Immature natural killer cell (primary cell): ENCODE results near the gene EMX1. TPM values are rescaled to one million over a fixed set of nuclear protein-coding genes. Genes with fewer than 3 reads are reported as not detected.

Experiments
- DNase-seq, 3 donors: peaks; one replicate each; pipeline ENCODE4 v3.0.0; 2022; ENCODE audit warnings: mixed read lengths in 1 of 3
- H3K27ac Mint-ChIP-seq, 6 donors: one replicate each; pipeline ENCODE4 v1.8.0; 2020; ENCODE audit warnings: mixed read lengths in 6 of 6, mild to moderate bottlenecking in 5 of 6, inconsistent platforms in 4 of 6, moderate library complexity in 3 of 6
- H3K27me3 Mint-ChIP-seq, 3 donors: one replicate each; pipeline ENCODE4 v1.8.0; 2020 to 2021; ENCODE audit warnings: low read depth in 3 of 3, mild to moderate bottlenecking in 3 of 3, mixed read lengths in 3 of 3, moderate library complexity in 3 of 3, inconsistent platforms in 1 of 3
- H3K36me3 Mint-ChIP-seq, 3 donors: one replicate each; pipeline ENCODE4 v1.8.0; 2020; ENCODE audit warnings: mixed read lengths in 3 of 3, inconsistent platforms in 2 of 3, mild to moderate bottlenecking in 2 of 3
- H3K4me1 Mint-ChIP-seq, 2 donors: one replicate each; pipeline ENCODE4 v1.8.0; 2020; ENCODE audit warnings: inconsistent platforms in 2 of 2, mild to moderate bottlenecking in 2 of 2, mixed read lengths in 2 of 2, moderate library complexity in 1 of 2
- H3K4me3 Mint-ChIP-seq, 5 donors: one replicate each; pipeline ENCODE4 v1.8.0; 2020; ENCODE audit warnings: mild to moderate bottlenecking in 5 of 5, mixed read lengths in 5 of 5, inconsistent platforms in 3 of 5, moderate library complexity in 3 of 5
- H3K9me3 Mint-ChIP-seq, 6 donors: one replicate each; pipeline ENCODE4 v1.8.0; 2020; ENCODE audit warnings: mild to moderate bottlenecking in 6 of 6, mixed read lengths in 6 of 6, inconsistent platforms in 4 of 6, moderate library complexity in 3 of 6
- polyA plus RNA-seq, 3 donors: library from polyadenylated mRNA; unstranded; fragments of 300-500 nt; fragmentation: Illumina TruSeq; gene quantifications; one replicate each; pipeline ENCODE4 v1.2.3, GENCODE V29; 2021

Gene EMX1
- polyA plus RNA-seq, 3 donors from 2014 or later: not detected

- Mint-ChIP-seq H3K27me3 (peaks cover 17 to 31% (median 26%) of the 10 kb centered on the region in 3 donors), H3K27ac (no peak overlapping the region), H3K4me3 (no peak overlapping the region), H3K36me3 (no peaks in the 10 kb centered on the region), H3K9me3 (no peaks in the 10 kb centered on the region), H3K4me1 (peaks cover under 1 to 4% of the 10 kb centered on the region in 2 donors)
- no peak for DNase-seq
Measured at GRCh38 chr2:72924353-72925240, 7.3 kb downstream of the EMX1 start.

GRCh38 chr2:72925328-72925943, 8.1 kb downstream of the EMX1 start:
- Mint-ChIP-seq H3K27me3 (peaks cover 17 to 31% (median 23%) of the 10 kb centered on the region in 3 donors), H3K27ac (no peak overlapping the region), H3K4me1 (peaks cover 0 to 2% of the 10 kb centered on the region in 2 donors), H3K36me3 (no peaks in the 10 kb centered on the region), H3K4me3 (no peak overlapping the region), H3K9me3 (no peaks in the 10 kb centered on the region)
- DNase-seq: no peak

GRCh38 chr2:72926368-72926767, 9.0 kb downstream of the EMX1 start:
- Mint-ChIP-seq H3K27me3 (peaks cover 17 to 27% (median 22%) of the 10 kb centered on the region in 3 donors), H3K9me3 (no peaks in the 10 kb centered on the region), H3K4me3 (no peak overlapping the region), H3K27ac (no peak overlapping the region), H3K36me3 (no peaks in the 10 kb centered on the region), H3K4me1 (no peaks in the 10 kb centered on the region)
- no peak for DNase-seq

DNA sequence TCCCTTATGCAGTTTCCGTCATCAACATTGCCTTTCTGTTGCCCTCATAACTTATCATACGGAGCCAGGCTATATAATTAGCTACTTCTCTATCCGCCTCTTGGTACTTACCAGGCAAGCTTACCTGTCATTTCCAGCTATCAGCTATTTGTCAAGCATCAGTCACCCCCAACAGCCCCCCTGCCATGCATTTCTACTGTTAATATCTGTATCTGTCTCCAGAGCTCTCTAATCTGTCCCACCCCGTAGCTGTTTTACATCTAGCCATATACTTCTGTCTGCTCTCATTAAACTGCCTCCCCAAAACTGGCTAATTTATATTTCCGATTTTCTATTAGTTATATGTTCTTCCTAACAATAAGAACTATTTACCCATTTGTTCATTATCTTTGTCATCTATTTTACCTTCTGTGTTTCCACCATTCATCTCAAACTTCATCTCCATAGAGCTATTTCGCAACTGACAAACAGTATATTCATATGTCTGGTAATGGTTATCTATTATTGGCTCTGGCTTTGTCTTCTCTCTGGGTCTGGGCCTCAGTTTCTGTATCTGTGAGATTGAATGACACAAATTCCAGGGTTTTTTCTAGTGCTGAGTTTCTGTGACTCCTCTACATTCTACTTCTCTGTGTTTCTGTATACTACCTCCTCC, 9.6 kb downstream of the EMX1 start:
- Mint-ChIP-seq H3K27ac (no peak overlapping the region), H3K36me3 (no peaks in the 10 kb centered on the region), H3K9me3 (no peaks in the 10 kb centered on the region), H3K27me3 (peaks cover 17 to 21% (median 19%) of the 10 kb centered on the region in 3 donors), H3K4me3 (no peak overlapping the region), H3K4me1 (no peaks in the 10 kb centered on the region)
- DNase-seq: no peak

- H3K4me3 Mint-ChIP-seq: no peak overlapping the region
- H3K27me3 Mint-ChIP-seq: peaks cover 8 to 14% (median 13%) of the 10 kb centered on the region in 3 donors
- no peak overlapping the region for H3K27ac Mint-ChIP-seq
- no peaks in the 10 kb centered on the region for H3K36me3 Mint-ChIP-seq
- DNase-seq: no peak
- no peaks in the 10 kb centered on the region for H3K4me1 Mint-ChIP-seq
- H3K9me3 Mint-ChIP-seq: no peaks in the 10 kb centered on the region
Measured at GRCh38 chr2:72927619-72928550, 10.6 kb downstream of the EMX1 start.

- no peak overlapping the region for H3K4me3 Mint-ChIP-seq
- H3K4me1 Mint-ChIP-seq: no peaks in the 10 kb centered on the region
- H3K27ac Mint-ChIP-seq: no peak overlapping the region
- no peaks in the 10 kb centered on the region for H3K36me3 Mint-ChIP-seq
- H3K9me3 Mint-ChIP-seq: no peaks in the 10 kb centered on the region
- DNase-seq: no peak
- peaks cover 4 to 8% (median 7%) of the 10 kb centered on the region in 3 donors for H3K27me3 Mint-ChIP-seq
Measured at GRCh38 chr2:72929010-72929409, 11.7 kb downstream of the EMX1 start.

- no peak for DNase-seq
- peaks cover 8 to 9% of the 10 kb centered on the region in 2 donors for H3K4me1 Mint-ChIP-seq
- H3K36me3 Mint-ChIP-seq: no peaks in the 10 kb centered on the region
- H3K27ac Mint-ChIP-seq: no peak overlapping the region
- H3K9me3 Mint-ChIP-seq: no peaks in the 10 kb centered on the region
- H3K4me3 Mint-ChIP-seq: no peak overlapping the region
- H3K27me3 Mint-ChIP-seq: peaks cover 0 to under 1% (median 0%) of the 10 kb centered on the region in 3 donors
Measured at GRCh38 chr2:72931280-72931910, 14.1 kb downstream of the EMX1 start.

DNA sequence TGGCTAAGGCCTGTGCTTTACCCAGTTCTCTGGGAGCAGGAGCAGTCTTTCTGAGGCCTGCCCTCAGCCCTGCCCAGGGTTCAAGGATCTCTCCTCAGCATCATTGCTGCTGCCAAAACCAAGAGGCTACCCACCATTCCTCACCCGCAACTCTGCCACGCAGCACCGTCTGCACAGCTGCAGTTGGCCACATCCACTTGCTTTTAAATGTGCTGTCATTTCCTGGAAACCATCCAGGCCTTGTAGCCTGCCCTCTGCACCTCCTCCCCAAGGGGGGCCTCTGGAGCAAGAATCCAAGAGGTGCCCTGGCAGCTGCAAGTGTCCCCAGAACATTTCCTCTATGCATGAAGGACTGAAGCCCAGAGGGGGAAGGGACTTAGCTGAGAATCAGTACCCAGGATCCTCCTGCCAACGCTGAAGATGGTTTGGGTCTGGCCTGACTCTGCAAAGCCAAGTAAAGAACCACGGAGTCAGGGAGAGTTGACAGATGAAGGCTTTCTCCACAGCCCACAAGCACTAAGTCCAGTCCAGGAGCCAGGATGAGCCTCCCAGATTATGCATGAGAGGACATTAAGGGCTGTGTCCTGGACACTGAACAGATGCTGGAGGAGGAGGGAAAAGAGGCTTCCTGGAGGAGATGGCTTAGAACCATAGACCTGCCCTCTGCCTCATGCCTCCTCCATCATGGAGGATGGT, 14.9 kb downstream of the EMX1 start:
- no peak overlapping the region for H3K4me3 Mint-ChIP-seq
- H3K27me3 Mint-ChIP-seq: no peaks in the 10 kb centered on the region
- DNase-seq: no peak
- no peaks in the 10 kb centered on the region for H3K36me3 Mint-ChIP-seq
- no peaks in the 10 kb centered on the region for H3K9me3 Mint-ChIP-seq
- H3K4me1 Mint-ChIP-seq: peaks cover 8 to 9% of the 10 kb centered on the region in 2 donors
- H3K27ac Mint-ChIP-seq: no peak overlapping the region

DNA sequence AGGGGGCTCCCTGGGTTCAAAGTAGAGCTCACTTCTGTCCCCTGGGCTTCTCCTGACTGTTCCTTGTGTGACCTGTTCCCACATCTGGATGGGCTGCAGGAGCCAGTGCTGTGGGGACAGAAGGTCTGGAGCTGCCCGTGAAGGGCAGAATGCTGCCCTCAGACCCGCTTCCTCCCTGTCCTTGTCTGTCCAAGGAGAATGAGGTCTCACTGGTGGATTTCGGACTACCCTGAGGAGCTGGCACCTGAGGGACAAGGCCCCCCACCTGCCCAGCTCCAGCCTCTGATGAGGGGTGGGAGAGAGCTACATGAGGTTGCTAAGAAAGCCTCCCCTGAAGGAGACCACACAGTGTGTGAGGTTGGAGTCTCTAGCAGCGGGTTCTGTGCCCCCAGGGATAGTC, 15.5 kb downstream of the EMX1 start:
- DNase-seq: no peak
- Mint-ChIP-seq H3K4me1 (peaks cover 8 to 9% of the 10 kb centered on the region in 2 donors), H3K36me3 (no peaks in the 10 kb centered on the region), H3K9me3 (no peaks in the 10 kb centered on the region), H3K4me3 (no peak overlapping the region), H3K27me3 (no peaks in the 10 kb centered on the region), H3K27ac (no peak overlapping the region)

DNA sequence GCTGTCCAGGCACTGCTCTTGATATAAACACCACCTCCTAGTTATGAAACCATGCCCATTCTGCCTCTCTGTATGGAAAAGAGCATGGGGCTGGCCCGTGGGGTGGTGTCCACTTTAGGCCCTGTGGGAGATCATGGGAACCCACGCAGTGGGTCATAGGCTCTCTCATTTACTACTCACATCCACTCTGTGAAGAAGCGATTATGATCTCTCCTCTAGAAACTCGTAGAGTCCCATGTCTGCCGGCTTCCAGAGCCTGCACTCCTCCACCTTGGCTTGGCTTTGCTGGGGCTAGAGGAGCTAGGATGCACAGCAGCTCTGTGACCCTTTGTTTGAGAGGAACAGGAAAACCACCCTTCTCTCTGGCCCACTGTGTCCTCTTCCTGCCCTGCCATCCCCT, 15.9 kb downstream of the EMX1 start:
- H3K9me3 Mint-ChIP-seq: no peaks in the 10 kb centered on the region
- no peak overlapping the region for H3K4me3 Mint-ChIP-seq
- peaks cover 8 to 9% of the 10 kb centered on the region in 2 donors for H3K4me1 Mint-ChIP-seq
- H3K27ac Mint-ChIP-seq: no peak overlapping the region
- no peaks in the 10 kb centered on the region for H3K27me3 Mint-ChIP-seq
- no peaks in the 10 kb centered on the region for H3K36me3 Mint-ChIP-seq
- no peak for DNase-seq

- Mint-ChIP-seq H3K36me3 (no peaks in the 10 kb centered on the region), H3K4me1 (peaks cover 8 to 9% of the 10 kb centered on the region in 2 donors), H3K27ac (no peak overlapping the region), H3K9me3 (no peaks in the 10 kb centered on the region), H3K27me3 (no peaks in the 10 kb centered on the region), H3K4me3 (no peak overlapping the region)
- no peak for DNase-seq
Measured at GRCh38 chr2:72933646-72934151, 16.4 kb downstream of the EMX1 start.
